SK-N-SH treated with all-trans-retinoic acid at 6 μM for 48 hours (cell line): ENCODE results near the gene SPIN2A.
A peak's percentile ranks its signal among the peaks of the same experiment; 100 is the strongest.
"Not testable (repeated sequence)": the region's sequence is repeated elsewhere in the genome, so short reads cannot be mapped to it uniquely, and the experiment has no call there.

Experiments
- ATAC-seq: fragments of 200-7000 bp; cut with Tn5 transposase; 3 replicates; pipeline ENCODE4 v1.9.1; 2020; ENCODE audit warnings: mild to moderate bottlenecking, moderate library complexity
- BACH2 ChIP-seq: fragments of 250-450 bp; sonication (Bioruptor Pico); IDR thresholded peaks from 2 replicates; pipeline ENCODE4 v1.9.0; 2021; ENCODE audit warnings: mild to moderate bottlenecking, borderline replicate concordance
- CREB5 ChIP-seq: fragments of 250-450 bp; sonication (Bioruptor Pico); IDR thresholded peaks from 2 replicates; pipeline ENCODE4 v1.5.1; 2020; ENCODE audit warnings: low read depth, mild to moderate bottlenecking, moderate library complexity
- CSDC2 ChIP-seq: fragments of 250-450 bp; sonication (Bioruptor Pico); IDR thresholded peaks from 2 replicates; pipeline ENCODE4 v1.5.0; 2020; ENCODE audit warnings: mild to moderate bottlenecking, moderate library complexity
- CSRNP3 ChIP-seq: fragments of 250-450 bp; sonication (Bioruptor Pico); IDR thresholded peaks from 2 replicates; pipeline ENCODE4 v1.5.1; 2021; ENCODE audit warnings: mild to moderate bottlenecking, moderate library complexity
- ESRRG ChIP-seq: fragments of 250-450 bp; sonication (Bioruptor Pico); IDR thresholded peaks from 2 replicates; pipeline ENCODE4 v1.6.1; 2021; ENCODE audit warnings: mild to moderate bottlenecking
- GLIS3 ChIP-seq: fragments of 250-450 bp; sonication (Bioruptor Pico); IDR thresholded peaks from 2 replicates; pipeline ENCODE4 v1.5.0; 2020; ENCODE audit warnings: mild to moderate bottlenecking, moderate library complexity
- ISL1 ChIP-seq: fragments of 250-450 bp; sonication (Bioruptor Pico); IDR thresholded peaks from 2 replicates; pipeline ENCODE4 v2.1.2; 2022; ENCODE audit warnings: mild to moderate bottlenecking, moderate library complexity
- OSR1 ChIP-seq: fragments of 250-450 bp; sonication (Bioruptor Pico); IDR thresholded peaks from 2 replicates; pipeline ENCODE4 v1.8.0; 2022; ENCODE audit warnings: moderate library complexity, mild to moderate bottlenecking, inconsistent platforms
- PATZ1 ChIP-seq: fragments of 250-450 bp; sonication (Bioruptor Pico); IDR thresholded peaks from 2 replicates; pipeline ENCODE4 v1.8.0; 2020; ENCODE audit warnings: mild to moderate bottlenecking, moderate library complexity, borderline replicate concordance
- POU6F1 ChIP-seq: fragments of 250-450 bp; sonication (Bioruptor Pico); IDR thresholded peaks from 2 replicates; pipeline ENCODE4 v1.8.0; 2021; ENCODE audit warnings: low read depth, mild to moderate bottlenecking, moderate library complexity, borderline replicate concordance
- PPARA ChIP-seq: fragments of 250-450 bp; sonication (Bioruptor Pico); IDR thresholded peaks from 2 replicates; pipeline ENCODE4 v1.5.0; 2020; ENCODE audit warnings: mild to moderate bottlenecking, borderline replicate concordance
- SNAI2 ChIP-seq: fragments of 250-450 bp; sonication (Bioruptor Pico); IDR thresholded peaks from 2 replicates; pipeline ENCODE4 v1.5.0; 2020; ENCODE audit warnings: mild to moderate bottlenecking, moderate library complexity
- TCF4 ChIP-seq: fragments of 250-450 bp; sonication (Bioruptor Pico); IDR thresholded peaks from 2 replicates; pipeline ENCODE4 v1.8.0; 2021; ENCODE audit warnings: mild to moderate bottlenecking, moderate library complexity, borderline replicate concordance
- TOX ChIP-seq: fragments of 250-450 bp; sonication (Bioruptor Pico); IDR thresholded peaks from 2 replicates; pipeline ENCODE4 v1.8.0; 2021; ENCODE audit warnings: mild to moderate bottlenecking, moderate library complexity, borderline replicate concordance
- TSHZ2 ChIP-seq: fragments of 250-450 bp; sonication (Bioruptor Pico); IDR thresholded peaks from 2 replicates; pipeline ENCODE4 v1.5.0; 2020; ENCODE audit warnings: mild to moderate bottlenecking, moderate library complexity
- ZFP3 ChIP-seq: fragments of 250-450 bp; sonication (Bioruptor Pico); IDR thresholded peaks from 2 replicates; pipeline ENCODE4 v1.5.0; 2020; ENCODE audit warnings: mild to moderate bottlenecking, moderate library complexity
- ZFP30 ChIP-seq: fragments of 450-650 bp; formaldehyde crosslinking; IDR thresholded peaks from 2 replicates; pipeline ENCODE4 v1.5.0; 2022; ENCODE audit warnings: mild to moderate bottlenecking, moderate library complexity
- ZNF565 ChIP-seq: fragments of 450-650 bp; formaldehyde crosslinking; conservative IDR thresholded peaks from 2 replicates; pipeline ENCODE4 v1.5.0; 2020; ENCODE audit warnings: low read depth, mild to moderate bottlenecking, moderate library complexity
- ZNF70 ChIP-seq: fragments of 450-650 bp; formaldehyde crosslinking; IDR thresholded peaks from 2 replicates; pipeline ENCODE4 v1.5.0; 2020; ENCODE audit warnings: mild to moderate bottlenecking, moderate library complexity
- ZNF8 ChIP-seq: fragments of 450-650 bp; formaldehyde crosslinking; IDR thresholded peaks from 2 replicates; pipeline ENCODE4 v1.5.0; 2020; ENCODE audit warnings: mild to moderate bottlenecking, moderate library complexity

Gene SPIN2A

GRCh38 chrX:57155171-57155570 is 18.0 kb upstream of the SPIN2A start:
- TF ChIP-seq SNAI2 (CRISPR knock-in tag) = no peak
- no peak for TF ChIP-seq ZFP3 (CRISPR knock-in tag)
- no peak for TF ChIP-seq CSRNP3
- TF ChIP-seq ESRRG = no peak
- no peak for TF ChIP-seq CSDC2 (CRISPR knock-in tag)
- TF ChIP-seq POU6F1 = no peak
- no peak for TF ChIP-seq ZFP30 (CRISPR knock-in tag)
- no peak for TF ChIP-seq TSHZ2 (CRISPR knock-in tag)
- no peak for TF ChIP-seq OSR1
- no peak for TF ChIP-seq TOX (CRISPR knock-in tag)
- no peak for TF ChIP-seq CREB5 (CRISPR knock-in tag)
- TF ChIP-seq ZNF8 (CRISPR knock-in tag) = no peak
- TF ChIP-seq ZNF70 (CRISPR knock-in tag) = no peak
- TF ChIP-seq ISL1 (CRISPR knock-in tag) = no peak
- TF ChIP-seq PATZ1 = no peak
- TF ChIP-seq, all 23 proteins: peak for 0
- no peak for ATAC-seq

- ATAC-seq = not testable (repeated sequence)
Measured at GRCh38 chrX:57152222-57152621, 15.0 kb upstream of the SPIN2A start.

- ATAC-seq = no peak
- no peak for TF ChIP-seq PPARA (CRISPR knock-in tag)
- TF ChIP-seq CSDC2 (CRISPR knock-in tag) = no peak
- no peak for TF ChIP-seq PATZ1
- TF ChIP-seq ESRRG = no peak
- no peak for TF ChIP-seq ZNF565 (CRISPR knock-in tag)
- no peak for TF ChIP-seq ZNF70 (CRISPR knock-in tag)
- TF ChIP-seq ZFP30 (CRISPR knock-in tag) = no peak
- no peak for TF ChIP-seq ISL1 (CRISPR knock-in tag)
- TF ChIP-seq, all 23 proteins: peak for 0
Measured at GRCh38 chrX:57138674-57139073, 1.5 kb upstream of the SPIN2A start.

- peak; percentile 59 for ATAC-seq
- no peak for TF ChIP-seq ISL1 (CRISPR knock-in tag)
- no peak for TF ChIP-seq BACH2 (CRISPR knock-in tag)
- no peak for TF ChIP-seq ZNF565 (CRISPR knock-in tag)
- no peak for TF ChIP-seq SNAI2 (CRISPR knock-in tag)
- TF ChIP-seq ZFP30 (CRISPR knock-in tag) = no peak
- TF ChIP-seq PPARA (CRISPR knock-in tag) = no peak
- TF ChIP-seq GLIS3 = no peak
- TF ChIP-seq TCF4 (CRISPR knock-in tag) = no peak
- TF ChIP-seq PATZ1 = no peak
- TF ChIP-seq CREB5 (CRISPR knock-in tag) = no peak
- TF ChIP-seq OSR1 = no peak
Measured at GRCh38 chrX:57137501-57137900, 304 bp upstream of the SPIN2A start.
